ENCODE data around the gene EP300. TPM values are rescaled to one million over a fixed set of nuclear protein-coding genes. Genes with fewer than 3 reads are reported as not detected.
"Not testable (repeated sequence)": the region's sequence is repeated elsewhere in the genome, so short reads cannot be mapped to it uniquely, and the experiment has no call there.

EP300 gene
- total RNA-seq, result 47.0 and 60.1 TPM in 2 replicates
- 28.5 and 36.6 TPM in 2 replicates for polyA plus RNA-seq

GRCh38 chr22:41092023-41092817 lies at the start of gene EP300:
Gene EP300, plus strand, starts transcription at chr22:41092592. Its CDS starts 413 bp downstream, at chr22:41093005.
- H3K27me3 ChIP-seq, result no peaks in the 10 kb centered on the region
- H3K27ac ChIP-seq, result peak within 1 kb of the TSS; percentile 100
- peaks cover 4% of the 10 kb centered on the region for H3K36me3 ChIP-seq
- peak; percentile 20 for TF ChIP-seq CTCF (IDR thresholded peaks at IDR 0.05; ENCODE audit: low read depth, low read length)
- peaks cover 20% of the 10 kb centered on the region for H3K4me1 ChIP-seq (ENCODE audit: low read depth)
- peak; percentile 68 to 75 for DNase-seq (ENCODE audit: low read depth in 1 of 2, low spot score in 1 of 2)
- no peaks in the 10 kb centered on the region for H3K9me3 ChIP-seq (ENCODE audit: low read depth)
- H3K4me3 ChIP-seq, result peak within 1 kb of the TSS; percentile 98

GRCh38 chr22:41043722-41044121 lies 48.7 kb upstream of the EP300 start:
- no peaks in the 10 kb centered on the region for H3K36me3 ChIP-seq
- no peaks in the 10 kb centered on the region for H3K4me1 ChIP-seq (ENCODE audit: low read depth)
- H3K27ac ChIP-seq, result no peak overlapping the region
- H3K27me3 ChIP-seq, result no peaks in the 10 kb centered on the region
- no peak for DNase-seq (ENCODE audit: low read depth in 1 of 2, low spot score in 1 of 2)
- H3K4me3 ChIP-seq, result no peak overlapping the region
- no peak for TF ChIP-seq CTCF (IDR thresholded peaks at IDR 0.05; ENCODE audit: low read depth, low read length)
- no peaks in the 10 kb centered on the region for H3K9me3 ChIP-seq (ENCODE audit: low read depth)

GRCh38 chr22:41045575-41045974 lies 46.8 kb upstream of the EP300 start:
- H3K27ac ChIP-seq, result not testable (repeated sequence)

GRCh38 chr22:41047801-41048211 lies 44.6 kb upstream of the EP300 start:
- no peaks in the 10 kb centered on the region for H3K36me3 ChIP-seq
- H3K4me1 ChIP-seq (ENCODE audit: low read depth), result no peaks in the 10 kb centered on the region
- no peaks in the 10 kb centered on the region for H3K27me3 ChIP-seq
- H3K9me3 ChIP-seq (ENCODE audit: low read depth), result no peaks in the 10 kb centered on the region
- no peak overlapping the region for H3K4me3 ChIP-seq
- peak in 1 of 2 donors; percentile 21 for DNase-seq (ENCODE audit: low read depth in 1 of 2, low spot score in 1 of 2)
- TF ChIP-seq CTCF (IDR thresholded peaks at IDR 0.05; ENCODE audit: low read depth, low read length), result no peak
- H3K27ac ChIP-seq, result no peak overlapping the region

More at GRCh38 chr22:41045575-41045974, 46.8 kb upstream of the EP300 start:
- DNase-seq (ENCODE audit: low read depth in 1 of 2, low spot score in 1 of 2); H3K27me3 ChIP-seq; H3K4me3 ChIP-seq; H3K36me3 ChIP-seq; H3K9me3 ChIP-seq (ENCODE audit: low read depth); H3K4me1 ChIP-seq (ENCODE audit: low read depth): not testable (repeated sequence)

GRCh38 chr22:41048345-41048744 lies 44.0 kb upstream of the EP300 start:
- not testable (repeated sequence) for H3K4me3 ChIP-seq; H3K27me3 ChIP-seq; DNase-seq (ENCODE audit: low read depth in 1 of 2, low spot score in 1 of 2); H3K9me3 ChIP-seq (ENCODE audit: low read depth); H3K36me3 ChIP-seq; H3K4me1 ChIP-seq (ENCODE audit: low read depth)
- H3K27ac ChIP-seq, result peak overlapping the region; percentile 56

GRCh38 chr22:41048791-41049717 lies 43.3 kb upstream of the EP300 start:
- Histone ChIP-seq H3K27me3 (no peaks in the 10 kb centered on the region), H3K4me1 (ENCODE audit: low read depth) (no peaks in the 10 kb centered on the region), H3K9me3 (ENCODE audit: low read depth) (no peaks in the 10 kb centered on the region), H3K4me3 (no peak overlapping the region), H3K36me3 (no peaks in the 10 kb centered on the region), H3K27ac (peak overlapping the region; percentile 56)
- TF ChIP-seq CTCF (IDR thresholded peaks at IDR 0.05; ENCODE audit: low read depth, low read length), result no peak
- peak; percentile 45 to 92 for DNase-seq (ENCODE audit: low read depth in 1 of 2, low spot score in 1 of 2)

- H3K4me1 ChIP-seq (ENCODE audit: low read depth); H3K27me3 ChIP-seq; H3K36me3 ChIP-seq; H3K9me3 ChIP-seq (ENCODE audit: low read depth); DNase-seq (ENCODE audit: low read depth in 1 of 2, low spot score in 1 of 2); H3K4me3 ChIP-seq: not testable (repeated sequence)
- peak overlapping the region; percentile 22 for H3K27ac ChIP-seq
These were observed 42.6 kb upstream of the EP300 start for GRCh38 chr22:41049795-41050194.
